Measurements from ENCODE around the gene PRR33. TPM values are rescaled to one million over a fixed set of nuclear protein-coding genes. Genes with fewer than 3 reads are reported as not detected.

PRR33 gene
- total and polyA plus RNA-seq, 2 experiments from 2014 or later: 0.29 TPM; not detected in 1

- Histone ChIP-seq H3K4me2 (no peak overlapping the region), H3K9me3 (ENCODE audit: low read depth) (no peaks in the 10 kb centered on the region), H3K27me3 (no peaks in the 10 kb centered on the region), H3K4me1 (ENCODE audit: insufficient read depth) (peaks cover 29% of the 10 kb centered on the region), H3K79me2 (no peaks in the 10 kb centered on the region), H3K4me3 (no peak overlapping the region), H2AFZ (no peak overlapping the region), H3K36me3 (replicated peaks; ENCODE audit: insufficient read depth, low read depth) (no peaks in the 10 kb centered on the region), H3K27ac (no peak overlapping the region), H3K9me2 (replicated peaks; ENCODE audit: insufficient read depth) (no peaks in the 10 kb centered on the region), H4K20me1 (ENCODE audit: insufficient read depth, poor library complexity, severe bottlenecking) (no peaks in the 10 kb centered on the region)
- 94% methylated on average over 20 of the region's 25 CpGs for WGBS (ENCODE audit: low lambda C conversion rate, missing lambda C conversion rate)
- no peak for TF ChIP-seq CTCF (IDR thresholded peaks at IDR 0.05; ENCODE audit: poor library complexity)
- no peak for TF ChIP-seq EZH2phosphoT487 (IDR thresholded peaks at IDR 0.05; ENCODE audit: low read depth, severe bottlenecking, unreplicated experiment)
- TF ChIP-seq EZH2 (IDR thresholded peaks at IDR 0.05; ENCODE audit: borderline replicate concordance): no peak
- no peak for DNase-seq (ENCODE audit: low spot score)
These were observed 19.3 kb downstream of the PRR33 start for GRCh38 chr11:1872267-1872985.

- Histone ChIP-seq H3K36me3 (replicated peaks; ENCODE audit: insufficient read depth, low read depth) (no peaks in the 10 kb centered on the region), H2AFZ (no peak overlapping the region), H4K20me1 (ENCODE audit: insufficient read depth, poor library complexity, severe bottlenecking) (no peaks in the 10 kb centered on the region), H3K4me3 (no peak overlapping the region), H3K27me3 (no peaks in the 10 kb centered on the region), H3K9me2 (replicated peaks; ENCODE audit: insufficient read depth) (no peaks in the 10 kb centered on the region), H3K9me3 (ENCODE audit: low read depth) (no peaks in the 10 kb centered on the region), H3K4me1 (ENCODE audit: insufficient read depth) (peaks cover 23% of the 10 kb centered on the region), H3K79me2 (no peaks in the 10 kb centered on the region), H3K4me2 (no peak overlapping the region), H3K27ac (no peak overlapping the region)
- WGBS (ENCODE audit: low lambda C conversion rate, missing lambda C conversion rate): 90% methylated on average over 15 of the region's 15 CpGs
- no peak for DNase-seq (ENCODE audit: low spot score)
- no peak for TF ChIP-seq CTCF (IDR thresholded peaks at IDR 0.05; ENCODE audit: poor library complexity)
- no peak for TF ChIP-seq EZH2phosphoT487 (IDR thresholded peaks at IDR 0.05; ENCODE audit: low read depth, severe bottlenecking, unreplicated experiment)
- no peak for TF ChIP-seq EZH2 (IDR thresholded peaks at IDR 0.05; ENCODE audit: borderline replicate concordance)
These were observed 20.2 kb downstream of the PRR33 start for GRCh38 chr11:1871531-1871930.

- WGBS (ENCODE audit: low lambda C conversion rate, missing lambda C conversion rate): 79% methylated on average over 46 of the region's 50 CpGs
- TF ChIP-seq CTCF (IDR thresholded peaks at IDR 0.05; ENCODE audit: poor library complexity) (no peak), EZH2phosphoT487 (IDR thresholded peaks at IDR 0.05; ENCODE audit: low read depth, severe bottlenecking, unreplicated experiment) (no peak), EZH2 (IDR thresholded peaks at IDR 0.05; ENCODE audit: borderline replicate concordance) (no peak)
- Histone ChIP-seq H3K9me3 (ENCODE audit: low read depth) (no peaks in the 10 kb centered on the region), H2AFZ (no peak overlapping the region), H3K4me1 (ENCODE audit: insufficient read depth) (peaks cover 17% of the 10 kb centered on the region), H4K20me1 (ENCODE audit: insufficient read depth, poor library complexity, severe bottlenecking) (no peaks in the 10 kb centered on the region), H3K4me3 (no peak overlapping the region), H3K4me2 (no peak overlapping the region), H3K79me2 (no peaks in the 10 kb centered on the region), H3K27ac (no peak overlapping the region), H3K9me2 (replicated peaks; ENCODE audit: insufficient read depth) (no peaks in the 10 kb centered on the region), H3K36me3 (replicated peaks; ENCODE audit: insufficient read depth, low read depth) (no peaks in the 10 kb centered on the region), H3K27me3 (no peaks in the 10 kb centered on the region)
- DNase-seq (ENCODE audit: low spot score): no peak
These were observed 20.8 kb downstream of the PRR33 start for GRCh38 chr11:1870721-1871466.

Data from hepatocyte (in vitro differentiated cells).